Hippocampal formation (tissue), 2 donors: ENCODE measurements around the gene BCL11B.

Experiments used
- DNase-seq, 2 donors: peaks; one replicate each; lab custom pipeline; 2025; lab: John Stamatoyannopoulos, UW

BCL11B gene

GRCh38 chr14:99224116-99224910 lies 47.7 kb downstream of the BCL11B start:
- no peak for DNase-seq

DNA sequence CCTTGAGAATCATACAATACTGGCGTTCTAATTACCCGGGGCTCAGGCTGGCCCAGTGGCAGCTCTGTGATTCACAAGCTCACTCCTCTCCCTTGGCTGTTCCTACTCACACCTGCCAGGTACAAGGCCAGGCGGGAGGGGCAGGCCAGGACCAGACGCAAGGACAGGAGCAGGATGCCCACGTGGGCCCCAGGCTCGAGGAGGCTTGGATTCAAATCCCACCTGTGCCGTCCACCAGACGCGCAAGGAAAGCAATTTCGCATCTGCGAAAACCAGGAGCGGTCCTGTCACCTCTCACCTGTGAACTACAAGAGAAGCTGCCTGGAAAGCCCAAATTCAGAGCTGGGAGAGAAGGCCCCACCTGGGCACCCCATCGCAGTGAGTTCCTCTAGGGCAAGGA lies 50.6 kb downstream of the BCL11B start:
- DNase-seq: no peak

GRCh38 chr14:99217066-99217955 lies 54.7 kb downstream of the BCL11B start:
- no peak for DNase-seq

DNA sequence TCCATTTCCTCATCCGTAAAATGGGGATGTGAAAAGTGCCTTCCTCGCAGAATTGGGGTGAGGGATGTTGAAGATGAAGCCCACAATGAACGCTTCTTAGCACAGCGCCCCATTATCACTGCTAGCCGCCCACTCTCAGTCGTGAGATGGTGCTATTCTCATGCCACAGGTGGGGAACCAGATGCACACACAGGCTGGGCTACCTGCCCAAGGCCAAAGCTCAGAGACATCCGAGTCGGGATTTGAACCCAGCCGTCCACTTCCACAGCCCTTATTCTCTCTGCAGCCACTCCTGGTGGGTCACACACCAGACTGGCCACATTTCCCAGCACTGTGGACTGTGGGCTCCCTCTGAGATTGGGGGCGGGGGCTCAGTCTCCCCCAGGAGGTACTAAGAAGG lies 55.8 kb downstream of the BCL11B start:
- DNase-seq: no peak

GRCh38 chr14:99215277-99215676 lies 56.7 kb downstream of the BCL11B start:
- no peak for DNase-seq

GRCh38 chr14:99214701-99215100 lies 57.3 kb downstream of the BCL11B start:
- DNase-seq: no peak

DNA sequence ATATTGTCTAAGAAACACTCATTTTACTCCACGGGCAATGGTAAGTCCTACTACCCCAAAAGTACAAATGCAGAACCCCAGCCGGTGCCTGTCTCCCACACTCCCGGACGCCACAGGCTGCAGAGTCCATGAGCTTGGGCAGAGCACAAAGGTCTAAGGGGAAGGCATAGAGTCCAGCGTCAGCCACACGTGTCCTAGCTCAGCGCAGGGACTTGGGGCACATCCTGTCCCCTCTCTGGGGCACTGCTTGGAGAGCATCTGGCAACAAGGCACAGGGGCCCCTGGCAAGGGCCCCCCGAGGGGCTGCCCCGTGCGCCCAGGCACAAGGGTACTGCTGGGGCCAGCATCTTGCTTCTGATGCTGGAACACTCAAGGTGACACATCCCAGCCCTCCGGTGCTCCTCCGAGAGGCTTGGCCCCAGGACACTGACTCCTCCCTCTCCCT lies 58.4 kb downstream of the BCL11B start:
- no peak for DNase-seq

DNA sequence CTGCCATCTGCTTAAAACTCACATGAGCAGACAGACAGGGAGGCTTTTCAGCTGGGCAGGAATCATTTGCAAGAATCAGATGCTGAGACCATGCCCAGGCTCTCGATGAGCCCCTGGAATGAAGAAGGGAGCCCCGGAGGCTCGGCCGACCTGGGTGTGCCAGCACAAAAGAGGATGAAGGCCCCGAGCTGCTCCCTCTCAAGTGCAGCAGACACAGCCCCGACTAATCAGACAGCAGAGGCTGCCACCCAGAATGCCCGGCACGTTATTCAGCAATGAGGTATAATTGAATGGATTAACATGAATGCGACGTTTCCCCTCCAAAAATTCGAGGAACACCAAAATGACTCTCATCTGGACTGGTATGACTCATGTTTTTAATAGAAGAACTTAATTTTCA lies 58.9 kb downstream of the BCL11B start:
- DNase-seq: no peak

DNA sequence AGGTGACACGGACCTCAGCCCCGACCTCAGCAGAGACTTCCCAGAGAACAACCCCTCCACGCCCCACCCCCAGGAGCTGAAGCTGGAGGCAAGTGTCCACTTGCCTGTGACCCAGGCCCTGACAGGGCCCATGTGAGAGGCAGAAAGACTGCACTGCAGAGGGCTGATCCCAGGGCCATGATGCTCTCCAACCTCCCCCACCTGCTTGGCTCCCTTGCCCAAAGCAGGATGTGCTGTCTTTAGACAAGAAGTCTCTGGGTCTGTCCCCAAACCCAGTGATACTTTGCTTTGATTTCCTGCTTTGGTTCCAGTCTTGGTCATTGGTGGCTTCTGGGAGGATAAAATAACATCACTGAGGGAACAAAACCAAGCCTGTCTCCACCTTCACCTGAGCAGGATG lies 59.4 kb downstream of the BCL11B start:
- no peak for DNase-seq

DNA sequence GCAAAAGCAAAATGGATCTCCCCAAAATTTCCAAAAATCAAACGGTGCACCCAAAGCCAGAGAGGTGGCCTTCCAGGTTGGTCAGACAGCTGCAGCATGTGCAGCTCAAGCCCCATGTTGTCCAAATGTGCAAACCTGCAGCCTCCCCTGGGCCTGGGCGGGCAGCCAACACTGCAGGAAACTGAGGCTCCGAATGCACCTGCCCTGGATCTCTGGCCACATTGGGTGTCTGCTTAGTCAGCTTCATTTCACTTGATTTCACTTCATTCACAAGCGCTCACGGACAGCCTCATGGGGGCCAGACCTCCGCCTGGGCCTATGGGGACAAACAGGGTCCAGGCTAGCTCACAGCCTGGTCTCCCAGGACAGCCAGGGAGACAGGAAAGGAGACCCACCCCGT lies 59.8 kb downstream of the BCL11B start:
- DNase-seq: no peak

- no peak for DNase-seq
These were observed 60.6 kb downstream of the BCL11B start for GRCh38 chr14:99211410-99211809.

- no peak for DNase-seq
These were observed 61.7 kb downstream of the BCL11B start for GRCh38 chr14:99210333-99210732.

GRCh38 chr14:99209409-99209808 lies 62.6 kb downstream of the BCL11B start:
- no peak for DNase-seq

- no peak for DNase-seq
These were observed 63.7 kb downstream of the BCL11B start for GRCh38 chr14:99208318-99208717.

DNA sequence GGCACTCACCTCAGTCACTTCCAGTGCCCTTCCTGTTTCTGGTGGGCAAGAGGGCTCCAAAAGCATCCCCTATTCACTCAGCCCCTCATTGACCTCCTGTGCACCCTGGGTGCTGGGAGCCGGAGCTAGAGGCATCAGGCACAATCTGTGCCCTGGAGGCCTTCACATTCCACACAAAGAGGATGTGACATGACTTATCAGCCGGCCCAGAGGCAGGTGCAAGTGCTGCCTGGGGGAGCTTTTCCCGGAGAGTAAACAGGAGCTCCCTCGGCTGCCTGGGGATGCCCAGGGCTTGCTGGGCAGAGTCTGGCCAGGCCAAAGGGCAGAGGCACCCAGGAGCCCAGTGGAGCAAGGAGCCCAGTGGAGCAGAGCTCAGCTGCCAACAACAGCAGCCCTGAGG lies 64.5 kb downstream of the BCL11B start:
- DNase-seq: no peak

DNA sequence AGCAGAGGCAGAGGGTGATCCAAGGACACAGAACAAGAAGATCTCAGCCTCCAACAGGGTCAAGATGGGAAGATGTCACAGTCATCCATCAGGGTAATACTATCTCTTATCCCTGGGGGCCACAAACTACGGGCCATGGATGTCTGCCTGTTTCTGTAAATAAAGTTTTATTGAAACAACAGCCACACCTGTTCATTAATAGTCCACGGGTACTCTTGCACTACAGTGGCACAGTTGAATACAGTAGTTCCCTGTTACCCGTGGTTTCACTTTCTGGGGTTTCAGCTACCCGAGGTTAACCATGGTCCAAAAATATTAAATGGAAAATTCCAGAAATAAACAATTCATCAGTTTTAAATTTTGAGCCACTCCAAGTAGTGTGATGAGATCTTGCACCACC lies 65.9 kb downstream of the BCL11B start:
- no peak for DNase-seq

DNA sequence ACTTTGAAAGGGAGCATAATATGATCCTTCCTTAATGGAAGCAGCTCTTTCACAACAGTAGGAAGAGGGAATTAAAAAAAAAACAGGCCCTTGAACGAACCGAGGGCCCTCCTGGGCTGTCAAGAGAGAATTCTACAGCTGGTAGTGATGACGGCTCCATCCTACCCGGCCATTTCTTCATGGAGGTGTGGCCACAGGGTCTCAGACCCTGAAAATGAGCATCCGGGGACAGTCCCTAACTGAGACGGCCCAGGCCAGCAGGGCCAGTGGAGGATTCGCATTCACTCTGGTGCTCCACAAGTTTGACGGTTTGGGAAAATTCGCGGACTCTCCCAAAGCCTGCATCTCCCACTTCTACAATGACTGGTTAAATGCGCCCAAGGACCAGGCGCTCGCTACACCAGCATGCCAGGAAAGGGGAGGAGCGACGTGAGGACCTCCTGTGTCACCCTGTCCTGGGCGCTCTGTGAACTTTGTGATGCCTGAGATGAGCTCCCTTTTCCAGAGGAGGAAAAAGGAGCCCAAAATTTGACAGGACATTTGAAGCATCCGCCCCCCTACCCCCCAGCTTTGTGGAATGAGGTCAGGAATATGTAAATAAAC lies 66.8 kb downstream of the BCL11B start:
- no peak for DNase-seq

- DNase-seq: no peak
These were observed 68.2 kb downstream of the BCL11B start for GRCh38 chr14:99203801-99204200.

DNA sequence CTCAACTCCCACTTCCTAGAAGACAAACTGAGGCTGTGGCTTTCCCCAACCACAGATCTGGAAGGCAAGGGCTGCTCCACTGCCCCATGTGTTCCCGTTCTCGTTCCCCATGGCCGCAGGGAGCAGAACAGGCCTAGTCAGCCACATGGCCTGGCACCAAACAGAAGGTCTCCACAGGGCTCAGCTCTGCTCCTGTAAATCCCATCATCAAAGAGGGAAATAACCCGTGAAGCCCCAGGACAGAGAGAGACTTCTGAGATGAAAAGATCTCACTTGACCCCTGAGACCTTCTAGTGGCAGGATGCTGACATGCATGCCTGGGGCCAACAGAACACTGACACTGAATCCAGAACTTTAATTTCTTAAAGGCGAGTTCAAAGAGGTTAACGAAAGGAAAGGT lies 68.9 kb downstream of the BCL11B start:
- no peak for DNase-seq

GRCh38 chr14:99202516-99202915 lies 69.5 kb downstream of the BCL11B start:
- no peak for DNase-seq

- DNase-seq: no peak
These were observed 70.5 kb downstream of the BCL11B start for GRCh38 chr14:99201351-99202073.

GRCh38 chr14:99200654-99201005 lies 71.4 kb downstream of the BCL11B start:
- no peak for DNase-seq
